ENCODE data around the gene ADI1. TPM values are rescaled to one million over a fixed set of nuclear protein-coding genes. Genes with fewer than 3 reads are reported as not detected.

The ADI1 gene
- total RNA-seq, 1 experiment from 2014 or later = 68.1 TPM

GRCh38 chr2:3487028-3487425 is 32.3 kb downstream of the ADI1 start:
- in situ Hi-C loops (cut with HindIII; ENCODE audit: low pct_unique_long_range_greater_than_20kb, low sequenced_read_pairs) = no loop called here
- no peak for DNase-seq (ENCODE audit: low read depth, low spot score)

- DNase-seq (ENCODE audit: low read depth, low spot score) = no peak
- in situ Hi-C loops (cut with HindIII; ENCODE audit: low pct_unique_long_range_greater_than_20kb, low sequenced_read_pairs) = no loop called here
Observed at GRCh38 chr2:3486047-3487027, 33.0 kb downstream of the ADI1 start.

GRCh38 chr2:3485166-3485565 is 34.2 kb downstream of the ADI1 start:
- in situ Hi-C loops (cut with HindIII; ENCODE audit: low pct_unique_long_range_greater_than_20kb, low sequenced_read_pairs) = no loop called here
- no peak for DNase-seq (ENCODE audit: low read depth, low spot score)

- DNase-seq (ENCODE audit: low read depth, low spot score) = no peak
- in situ Hi-C loops (cut with HindIII; ENCODE audit: low pct_unique_long_range_greater_than_20kb, low sequenced_read_pairs) = no loop called here
Observed at GRCh38 chr2:3483986-3484960, 35.1 kb downstream of the ADI1 start.

- in situ Hi-C loops (cut with HindIII; ENCODE audit: low pct_unique_long_range_greater_than_20kb, low sequenced_read_pairs) = no loop called here
- DNase-seq (ENCODE audit: low read depth, low spot score) = no peak
Observed at GRCh38 chr2:3483227-3483985, 35.9 kb downstream of the ADI1 start.

GRCh38 chr2:3482363-3482821 is 36.9 kb downstream of the ADI1 start:
- DNase-seq (ENCODE audit: low read depth, low spot score) = no peak
- in situ Hi-C loops (cut with HindIII; ENCODE audit: low pct_unique_long_range_greater_than_20kb, low sequenced_read_pairs) = no loop called here

- no peak for DNase-seq (ENCODE audit: low read depth, low spot score)
- in situ Hi-C loops (cut with HindIII; ENCODE audit: low pct_unique_long_range_greater_than_20kb, low sequenced_read_pairs) = no loop called here
Observed at GRCh38 chr2:3481736-3482362, 37.5 kb downstream of the ADI1 start.

GRCh38 chr2:3481011-3481400 is 38.3 kb downstream of the ADI1 start:
- no peak for DNase-seq (ENCODE audit: low read depth, low spot score)
- in situ Hi-C loops (cut with HindIII; ENCODE audit: low pct_unique_long_range_greater_than_20kb, low sequenced_read_pairs) = no loop called here

GRCh38 chr2:3480352-3481010 is 38.9 kb downstream of the ADI1 start:
- in situ Hi-C loops (cut with HindIII; ENCODE audit: low pct_unique_long_range_greater_than_20kb, low sequenced_read_pairs) = no loop called here
- DNase-seq (ENCODE audit: low read depth, low spot score) = no peak

GRCh38 chr2:3479430-3480320 is 39.7 kb downstream of the ADI1 start:
- no peak for DNase-seq (ENCODE audit: low read depth, low spot score)
- in situ Hi-C loops (cut with HindIII; ENCODE audit: low pct_unique_long_range_greater_than_20kb, low sequenced_read_pairs) = no loop called here

- in situ Hi-C loops (cut with HindIII; ENCODE audit: low pct_unique_long_range_greater_than_20kb, low sequenced_read_pairs) = no loop called here
- DNase-seq (ENCODE audit: low read depth, low spot score) = no peak
Observed at GRCh38 chr2:3478846-3479385, 40.4 kb downstream of the ADI1 start.

GRCh38 chr2:3476985-3477327 is 42.4 kb downstream of the ADI1 start:
- in situ Hi-C loops (cut with HindIII; ENCODE audit: low pct_unique_long_range_greater_than_20kb, low sequenced_read_pairs) = no loop called here
- no peak for DNase-seq (ENCODE audit: low read depth, low spot score)

- in situ Hi-C loops (cut with HindIII; ENCODE audit: low pct_unique_long_range_greater_than_20kb, low sequenced_read_pairs) = no loop called here
- DNase-seq (ENCODE audit: low read depth, low spot score) = peak; percentile 96
Observed at GRCh38 chr2:3476321-3476984, 42.9 kb downstream of the ADI1 start.

- in situ Hi-C loops (cut with HindIII; ENCODE audit: low pct_unique_long_range_greater_than_20kb, low sequenced_read_pairs) = no loop called here
- no peak for DNase-seq (ENCODE audit: low read depth, low spot score)
Observed at GRCh38 chr2:3475771-3476170, 43.6 kb downstream of the ADI1 start.

- in situ Hi-C loops (cut with HindIII; ENCODE audit: low pct_unique_long_range_greater_than_20kb, low sequenced_read_pairs) = no loop called here
- no peak for DNase-seq (ENCODE audit: low read depth, low spot score)
Observed at GRCh38 chr2:3472966-3473365, 46.4 kb downstream of the ADI1 start.

Measured in SK-MEL-5 (cell line).